DMS53 treated with DMSO at 0.1 percent for 48 hours (cell line): Measurements from ENCODE around the gene OSBPL2.

Source experiments
- DNase-seq: peaks from one replicate; lab custom pipeline; 2025; ENCODE audit not compliant: unreplicated experiment; lab: John Stamatoyannopoulos, UW

OSBPL2 gene

DNA sequence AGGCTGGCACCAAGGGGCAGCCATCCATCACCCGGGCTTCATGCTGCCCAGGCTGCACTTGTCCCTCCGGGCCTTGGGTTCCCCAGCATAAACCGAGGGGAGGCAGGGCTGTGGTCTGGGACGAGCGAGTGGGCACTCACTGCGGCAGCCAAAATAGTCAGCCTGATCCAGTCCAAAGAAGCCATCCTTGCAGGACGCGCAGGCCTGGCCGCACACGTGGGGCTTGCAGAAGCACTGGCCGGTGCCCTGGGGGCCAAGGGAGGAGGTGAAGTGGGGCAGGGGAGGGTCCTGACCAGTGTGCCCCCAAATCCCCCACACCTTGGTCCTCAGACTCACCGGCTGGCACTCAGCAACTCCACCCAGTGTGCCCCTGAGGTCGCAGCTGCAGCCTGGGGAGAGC lies 96.6 kb downstream of the OSBPL2 start:
- no peak for DNase-seq

DNA sequence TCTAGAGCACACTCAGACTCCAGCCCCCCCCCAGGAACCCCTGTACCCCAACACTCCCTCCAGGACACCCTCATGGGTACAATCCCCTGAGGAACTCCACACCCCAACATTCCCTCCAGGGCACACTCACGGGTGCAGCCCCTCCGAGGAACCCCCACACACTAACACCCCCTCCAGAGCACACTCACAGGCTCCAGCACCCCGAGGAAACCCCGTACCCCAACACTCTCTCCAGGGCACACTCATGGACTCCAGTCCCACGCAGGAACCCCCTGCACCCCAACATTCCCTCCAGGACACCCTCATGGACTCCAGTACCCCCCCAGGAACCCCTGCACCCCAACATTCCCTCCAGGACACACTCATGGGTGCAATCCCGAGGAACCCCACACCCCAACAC lies 97.2 kb downstream of the OSBPL2 start:
- DNase-seq = no peak

DNA sequence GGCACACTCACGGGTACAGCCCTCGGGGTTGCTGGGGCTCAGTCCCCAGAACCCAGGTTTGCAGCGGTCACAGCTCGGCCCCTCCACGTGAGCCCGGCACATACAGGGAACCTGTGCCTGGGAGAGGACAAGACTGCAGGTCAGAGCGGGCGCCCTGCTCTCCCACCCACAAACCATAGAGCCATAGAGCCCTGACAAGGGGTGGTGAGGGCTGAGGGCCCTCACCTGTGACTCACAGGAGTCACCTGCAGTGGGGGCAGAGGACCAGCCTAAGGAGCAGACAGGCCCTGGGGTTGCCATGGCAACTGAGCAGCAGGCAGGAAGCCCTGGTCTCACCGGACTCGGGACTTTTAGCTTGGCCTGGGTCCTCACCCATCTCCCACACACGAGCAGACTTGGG lies 98.0 kb downstream of the OSBPL2 start:
- no peak for DNase-seq

DNA sequence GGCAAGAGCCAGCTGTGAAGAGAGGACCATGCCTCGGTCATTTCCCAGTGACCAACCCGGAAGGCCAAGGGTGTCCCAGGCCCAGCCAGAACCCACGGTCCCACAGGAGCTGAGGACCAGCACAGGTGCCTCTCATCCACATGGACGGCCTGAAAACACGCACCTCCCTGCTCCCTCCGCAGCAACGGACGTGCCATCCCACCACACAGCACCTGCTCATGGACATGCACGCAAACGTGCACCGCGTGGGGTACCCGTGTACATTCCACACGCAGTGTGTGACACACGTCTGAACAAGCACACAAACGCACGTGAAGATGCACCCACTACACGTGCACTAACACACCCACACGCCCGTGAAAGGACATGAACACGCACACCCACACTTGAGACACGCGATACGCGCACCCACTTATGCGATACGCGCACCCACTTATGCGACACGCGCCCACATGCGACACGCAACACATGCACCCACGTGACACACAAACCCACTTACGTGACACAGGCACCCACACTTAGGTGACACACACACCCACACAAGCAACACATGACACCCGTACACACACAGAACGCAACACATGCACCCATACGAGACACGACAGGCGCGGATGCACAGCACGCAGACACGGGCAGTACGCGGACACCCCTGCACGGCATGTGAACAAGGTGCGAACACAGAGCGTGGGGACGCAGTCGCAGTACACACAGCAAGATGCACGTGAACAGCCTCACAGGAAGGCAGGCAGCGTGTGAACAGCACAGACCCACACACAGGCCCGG lies 98.6 kb downstream of the OSBPL2 start:
- DNase-seq = no peak

DNA sequence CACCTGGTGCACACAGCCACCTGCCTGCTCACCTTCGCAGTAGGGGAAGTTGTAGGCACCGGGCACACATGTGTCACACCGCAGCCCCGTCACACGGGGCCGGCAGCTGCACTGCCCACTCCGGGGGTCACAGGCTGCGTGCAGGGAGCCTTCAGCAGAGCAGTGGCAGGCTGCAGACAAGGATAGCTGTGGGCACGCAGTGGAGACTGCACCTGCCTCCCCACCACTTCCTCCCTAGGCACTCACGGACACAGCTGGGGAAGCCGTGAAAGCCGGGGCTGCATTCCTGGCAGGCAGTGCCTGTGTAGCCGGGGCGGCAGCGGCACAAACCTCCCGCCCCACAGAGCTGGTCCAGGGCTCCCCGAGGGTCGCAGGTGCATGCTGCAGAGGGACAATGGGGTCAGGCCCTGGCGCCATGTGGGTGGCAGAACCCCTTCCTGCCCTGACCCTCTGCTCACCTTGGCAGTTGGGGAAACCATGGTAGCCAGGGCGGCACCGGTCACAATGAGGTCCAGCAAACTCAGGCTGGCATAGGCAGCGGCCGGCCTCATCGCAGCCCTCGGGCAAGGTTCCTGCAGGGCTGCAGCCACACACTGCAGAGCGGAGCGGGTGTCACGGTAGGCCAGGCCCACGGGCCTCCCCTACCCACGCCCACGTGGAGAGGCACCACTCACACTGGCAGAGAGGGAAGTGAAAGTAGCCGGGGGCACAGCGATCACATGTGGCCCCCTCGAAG lies 99.4 kb downstream of the OSBPL2 start:
- no peak for DNase-seq

DNA sequence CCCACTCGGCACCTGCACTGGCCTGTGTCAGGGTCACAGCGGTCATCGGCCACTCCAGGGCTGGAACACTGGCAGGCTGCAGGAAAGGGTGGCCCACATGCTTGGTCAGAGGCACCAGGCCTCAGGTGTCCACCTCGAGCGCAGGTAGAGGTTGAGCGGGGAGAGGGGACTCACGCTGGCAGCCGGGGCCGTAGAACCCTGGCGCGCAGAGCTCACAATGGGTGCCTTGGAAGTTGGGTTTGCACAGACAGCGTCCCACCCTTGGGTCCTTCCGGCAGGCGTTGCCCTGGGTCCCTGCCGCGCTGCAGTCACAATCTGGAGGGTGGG lies 99.9 kb downstream of the OSBPL2 start:
- DNase-seq = no peak

DNA sequence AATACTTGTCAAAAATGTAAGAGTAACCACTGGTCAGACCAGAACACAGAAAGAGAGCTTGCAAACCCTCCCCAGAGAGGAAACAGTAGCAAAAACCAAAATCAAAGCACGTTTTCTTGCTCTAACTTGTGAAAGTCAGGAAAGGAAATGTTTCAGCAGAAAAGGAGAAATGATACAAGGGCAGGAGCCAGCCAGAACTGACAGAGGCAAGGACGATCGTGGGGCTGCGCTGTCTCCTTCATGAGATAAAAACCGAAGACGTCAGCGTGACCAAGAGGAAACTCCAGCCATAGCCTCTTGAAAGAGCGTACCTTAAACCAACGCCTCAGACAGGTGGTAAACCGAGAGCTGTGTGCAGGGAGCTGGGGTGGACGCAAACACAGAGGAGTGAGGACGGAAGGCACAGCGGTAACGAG lies 101.3 kb downstream of the OSBPL2 start:
- no peak for DNase-seq

DNA sequence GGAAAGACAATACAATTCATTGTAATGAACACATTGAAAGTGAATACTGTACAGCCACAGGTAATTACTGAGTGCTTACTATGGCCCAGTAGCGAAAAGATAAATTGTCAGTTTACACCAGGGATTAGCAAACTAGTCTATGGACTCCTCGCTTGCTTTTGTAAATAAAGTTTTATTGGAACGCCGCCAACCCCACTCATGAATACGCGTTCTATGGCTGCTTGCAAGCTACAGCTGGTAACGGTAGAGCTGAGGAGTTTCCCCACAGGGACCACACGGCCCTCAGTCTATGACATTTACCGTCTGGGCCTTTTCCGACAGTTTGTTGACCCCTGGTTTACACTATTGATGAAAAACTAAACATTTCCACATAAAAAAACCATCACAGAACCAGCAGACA lies 104.6 kb downstream of the OSBPL2 start:
- DNase-seq = peak; percentile 8

DNA sequence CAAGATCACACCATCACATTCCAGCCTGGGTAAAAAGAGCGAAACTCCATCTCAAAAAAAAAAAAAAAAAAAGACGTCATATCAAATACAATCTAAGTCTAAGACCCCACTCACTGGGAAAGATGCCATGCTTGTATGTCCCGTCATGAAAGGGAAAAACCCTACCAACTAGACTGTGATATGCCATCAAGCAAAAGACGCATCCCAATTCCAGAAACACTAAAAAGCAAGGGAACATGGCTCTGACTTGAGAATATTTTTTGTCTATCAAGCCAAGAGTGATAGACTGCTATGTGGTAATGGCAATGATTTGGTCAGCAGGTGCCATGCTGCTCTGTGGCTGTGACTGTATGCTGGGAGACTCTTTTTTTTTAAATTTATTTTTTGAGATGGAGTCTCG lies 105.8 kb downstream of the OSBPL2 start:
- DNase-seq = no peak

DNA sequence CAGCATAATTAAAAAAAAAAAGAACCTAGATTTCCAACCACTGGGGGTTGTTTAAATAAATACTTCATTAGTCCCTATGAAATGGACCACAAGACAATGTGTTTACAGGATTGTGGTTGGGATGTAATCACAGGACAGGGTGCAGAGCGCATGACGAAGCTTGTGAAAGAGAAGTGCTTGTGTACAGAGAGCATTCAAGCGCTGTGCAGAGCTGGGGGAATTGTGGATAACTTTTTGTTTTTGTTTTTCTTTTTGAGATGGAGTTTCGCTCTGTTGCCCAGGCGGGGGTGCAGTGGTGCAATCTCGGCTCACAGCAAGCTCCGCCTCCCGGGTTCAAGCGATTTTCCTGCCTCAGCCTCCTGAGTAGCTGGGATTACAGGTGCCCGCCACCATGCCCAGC lies 106.5 kb downstream of the OSBPL2 start:
- no peak for DNase-seq
